Measurements from ENCODE around the gene UGT1A6.

The UGT1A6 gene

DNA sequence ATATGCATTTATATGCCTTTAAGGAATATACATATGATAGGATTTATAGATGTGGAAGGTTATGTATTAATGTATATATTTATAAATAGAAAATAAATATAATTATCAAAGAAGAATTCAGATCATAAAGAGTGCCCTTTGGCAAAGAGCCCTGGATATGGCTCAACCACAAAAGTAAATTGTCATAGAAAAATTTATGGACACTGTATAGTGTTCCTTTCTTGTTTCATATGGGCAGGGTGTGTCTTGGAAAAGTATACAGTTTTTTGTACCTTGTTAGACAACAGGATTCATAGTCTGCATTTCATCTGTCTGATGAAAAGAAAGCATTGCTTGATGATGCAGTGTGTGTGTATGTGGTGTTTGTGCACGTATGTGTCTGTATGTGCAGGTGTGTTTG is 8.1 kb upstream of the UGT1A6 start:
- no peak for DNase-seq (ENCODE audit: low read depth)
- H3K4me3 ChIP-seq (ENCODE audit: low read depth, low read length) = no peak overlapping the region
- TF ChIP-seq CTCF (IDR thresholded peaks at IDR 0.05; ENCODE audit: control insufficient read depth, extremely low read depth, insufficient read depth) = no peak

DNA sequence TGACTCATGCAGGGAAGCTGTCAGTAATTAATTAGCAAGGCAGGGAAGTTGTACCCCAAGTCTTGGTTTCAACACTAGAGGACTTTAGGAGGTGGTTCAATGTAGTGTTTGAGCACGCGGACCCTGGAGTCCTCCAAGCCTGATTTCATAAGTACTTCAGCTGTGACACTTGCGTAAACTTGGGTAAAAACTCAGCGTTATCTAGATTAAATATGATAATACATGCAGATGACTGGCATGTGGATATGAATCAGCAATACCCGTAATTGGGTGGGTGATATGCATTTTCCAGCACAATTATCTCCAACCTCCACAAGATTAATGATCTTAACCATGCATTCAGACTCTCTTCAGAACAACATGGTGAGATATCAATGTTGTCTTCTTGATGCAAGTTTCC is 5.8 kb upstream of the UGT1A6 start:
- no peak for TF ChIP-seq CTCF (IDR thresholded peaks at IDR 0.05; ENCODE audit: control insufficient read depth, extremely low read depth, insufficient read depth)
- DNase-seq (ENCODE audit: low read depth) = no peak
- H3K4me3 ChIP-seq (ENCODE audit: low read depth, low read length) = no peak overlapping the region

GRCh38 chr2:233688341-233688740 is 4.3 kb upstream of the UGT1A6 start:
- no peak for DNase-seq (ENCODE audit: low read depth)
- no peak for TF ChIP-seq CTCF (IDR thresholded peaks at IDR 0.05; ENCODE audit: control insufficient read depth, extremely low read depth, insufficient read depth)
- no peak overlapping the region for H3K4me3 ChIP-seq (ENCODE audit: low read depth, low read length)

DNA sequence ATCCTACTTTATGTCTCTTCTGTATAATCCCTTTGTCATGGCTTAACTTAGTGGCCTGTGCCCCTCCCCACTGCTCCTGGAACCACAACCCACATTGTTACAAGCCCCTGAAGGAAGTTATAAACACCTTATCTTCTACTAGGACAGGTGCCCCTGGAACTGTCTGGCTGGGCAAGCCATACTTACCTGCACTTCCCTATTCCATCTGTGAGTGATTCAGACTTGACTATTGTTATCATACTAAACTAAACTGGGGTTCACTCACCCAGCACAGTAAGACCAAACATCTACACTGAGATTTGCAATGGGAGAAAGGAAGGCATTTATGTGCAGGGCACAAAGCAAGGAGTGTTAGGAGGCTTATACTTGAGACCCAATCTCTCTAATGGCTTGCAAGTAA is 3.7 kb upstream of the UGT1A6 start:
- no peak for TF ChIP-seq CTCF (IDR thresholded peaks at IDR 0.05; ENCODE audit: control insufficient read depth, extremely low read depth, insufficient read depth)
- no peak overlapping the region for H3K4me3 ChIP-seq (ENCODE audit: low read depth, low read length)
- DNase-seq (ENCODE audit: low read depth) = no peak

DNA sequence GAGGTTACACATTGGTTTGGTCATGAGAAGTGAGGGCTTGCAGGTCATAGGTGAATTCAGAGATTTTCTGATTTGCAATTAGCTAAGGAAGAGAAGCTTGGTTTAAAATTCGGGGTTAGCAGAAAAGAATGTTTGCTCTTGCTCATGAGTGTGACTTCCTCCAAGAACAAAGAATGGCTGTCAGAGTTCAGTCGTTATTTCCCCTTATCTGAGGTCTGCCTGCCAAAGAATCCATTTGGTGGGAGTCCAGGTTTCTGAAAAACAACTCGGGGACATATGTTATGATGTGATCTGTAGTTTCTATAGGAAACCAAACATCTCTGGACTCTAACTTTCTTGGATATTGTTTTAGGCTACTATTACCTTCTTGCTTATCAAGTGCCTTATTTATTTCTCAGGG is 3.2 kb upstream of the UGT1A6 start:
- H3K4me3 ChIP-seq (ENCODE audit: low read depth, low read length) = no peak overlapping the region
- no peak for DNase-seq (ENCODE audit: low read depth)
- TF ChIP-seq CTCF (IDR thresholded peaks at IDR 0.05; ENCODE audit: control insufficient read depth, extremely low read depth, insufficient read depth) = no peak

GRCh38 chr2:233690444-233690843 is 2.2 kb upstream of the UGT1A6 start:
- no peak overlapping the region for H3K4me3 ChIP-seq (ENCODE audit: low read depth, low read length)
- TF ChIP-seq CTCF (IDR thresholded peaks at IDR 0.05; ENCODE audit: control insufficient read depth, extremely low read depth, insufficient read depth) = no peak
- DNase-seq (ENCODE audit: low read depth) = no peak
